NCI-H460 (cell line): ENCODE data around the gene CAMK1D. TPM values are rescaled to one million over a fixed set of nuclear protein-coding genes. Genes with fewer than 3 reads are reported as not detected.

Source experiments
- DNase-seq: peaks from one replicate; pipeline ENCODE4 v3.0.0-alpha.2; 2016; ENCODE audit warnings: low read depth; ENCODE audit errors: extremely low read depth
- total RNA-seq: library from RNA; depleted of rRNA; stranded (reverse); fragments of >200 nt; shearing (Covaris generic); gene quantifications from 2 replicates; pipeline ENCODE4 v1.2.3, GENCODE V29; 2014

CAMK1D gene
- total RNA-seq, 1 experiment from 2014 or later, result 0.42 TPM

DNA sequence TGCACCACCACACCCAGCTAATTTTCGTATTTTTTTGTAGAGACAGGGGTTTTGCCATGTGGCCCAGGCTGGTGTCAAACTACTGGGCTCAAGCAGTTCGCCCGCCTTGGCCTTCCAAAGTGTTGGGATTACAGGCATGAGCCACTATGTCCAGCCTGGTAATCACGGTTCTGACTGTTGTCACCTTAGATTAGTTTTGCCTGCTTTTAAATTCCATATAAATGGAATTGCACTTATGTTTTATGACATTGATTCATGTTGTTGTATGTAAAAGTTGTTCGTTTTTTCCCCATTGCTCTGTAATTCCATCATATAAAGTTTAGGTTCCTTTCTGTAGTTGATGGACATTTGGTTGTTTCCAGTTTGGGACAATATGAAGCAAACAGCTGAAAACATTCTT, 106.0 kb downstream of the CAMK1D start:
- no peak for DNase-seq

DNA sequence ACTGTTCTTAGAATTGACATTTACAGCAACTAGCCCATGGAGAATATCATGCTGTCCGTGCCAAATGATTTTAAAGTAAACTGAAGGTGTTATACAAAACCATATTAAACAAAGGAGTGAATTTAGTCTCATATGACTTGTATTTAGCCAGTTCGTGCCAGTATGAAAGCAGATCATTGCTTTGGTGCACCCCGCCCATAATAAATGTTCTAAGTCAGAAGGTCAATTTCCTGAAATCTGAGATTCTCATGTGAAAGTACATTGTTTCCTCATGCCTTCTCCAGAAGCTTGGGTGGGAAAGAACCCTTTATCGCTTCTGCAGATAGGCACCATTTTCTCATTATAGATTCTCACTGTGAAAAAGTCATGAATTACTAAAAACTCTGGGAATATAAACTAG, 106.4 kb downstream of the CAMK1D start:
- DNase-seq, result no peak

DNA sequence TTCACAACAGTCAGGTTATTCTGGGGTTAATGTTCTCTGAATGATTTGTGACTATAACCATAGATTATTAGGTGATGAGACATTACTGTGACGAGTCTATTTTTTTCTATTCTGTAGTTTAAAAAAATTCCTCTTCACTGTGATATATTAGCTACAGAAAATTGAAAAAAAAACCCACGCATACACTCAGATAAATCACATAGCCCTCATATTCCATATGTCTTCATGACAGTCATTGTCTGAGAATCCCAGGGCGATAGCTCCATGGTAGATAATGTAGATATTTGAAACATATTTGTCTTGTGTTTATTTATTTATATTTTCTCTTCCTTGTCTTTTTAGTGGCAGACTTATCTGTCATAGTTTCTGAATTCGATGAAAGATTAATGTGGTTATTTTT, 110.0 kb downstream of the CAMK1D start:
- no peak for DNase-seq

DNA sequence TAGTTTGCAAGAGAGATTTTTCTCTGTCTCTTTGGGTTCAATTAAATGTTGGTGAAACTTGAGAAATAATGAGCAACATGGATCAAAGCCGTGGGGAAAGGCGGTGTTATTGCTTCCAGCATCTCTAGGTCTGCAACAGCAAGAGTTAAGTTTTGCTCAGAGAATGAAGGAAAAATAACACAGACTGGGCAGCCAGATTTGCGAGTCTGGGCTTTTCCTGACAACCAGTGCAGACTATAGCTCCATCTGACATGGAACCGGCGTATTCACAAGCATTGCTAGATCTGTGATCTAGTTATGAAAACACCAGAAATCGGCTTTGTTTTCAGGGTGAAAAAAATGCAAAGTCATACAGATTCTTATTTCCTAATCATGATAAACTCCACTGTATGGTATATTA, 110.4 kb downstream of the CAMK1D start:
- no peak for DNase-seq

GRCh38 chr10:12463459-12463838, 114.1 kb downstream of the CAMK1D start:
- DNase-seq, result no peak

GRCh38 chr10:12465385-12466136, 116.2 kb downstream of the CAMK1D start:
- no peak for DNase-seq

GRCh38 chr10:12466704-12467305, 117.5 kb downstream of the CAMK1D start:
- no peak for DNase-seq

- no peak for DNase-seq
Measured at GRCh38 chr10:12469345-12469744, 120.0 kb downstream of the CAMK1D start.

GRCh38 chr10:12470719-12471118, 121.4 kb downstream of the CAMK1D start:
- DNase-seq, result no peak

DNA sequence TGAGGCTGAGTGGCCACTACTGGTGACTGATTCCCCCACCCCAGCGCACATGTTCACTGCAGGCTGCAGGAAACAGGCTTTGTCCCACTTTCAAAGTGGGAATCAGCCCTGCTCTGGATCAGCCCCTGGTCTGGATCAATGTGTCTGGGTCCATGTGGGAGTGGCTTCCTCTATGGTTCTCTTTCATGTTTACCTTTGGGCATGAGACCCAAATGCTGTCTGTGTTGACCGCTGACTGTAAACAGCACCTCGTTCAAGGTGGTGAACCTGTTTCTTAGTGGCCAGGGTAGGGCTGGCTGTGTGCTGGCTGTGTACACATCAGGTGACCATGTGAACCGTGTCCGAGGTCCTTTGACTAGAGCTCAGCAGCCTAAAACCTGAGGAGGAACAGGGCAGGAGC, 121.8 kb downstream of the CAMK1D start:
- no peak for DNase-seq

GRCh38 chr10:12473491-12473890, 124.1 kb downstream of the CAMK1D start:
- DNase-seq, result no peak

- DNase-seq, result no peak
Measured at GRCh38 chr10:12474727-12475412, 125.5 kb downstream of the CAMK1D start.

DNA sequence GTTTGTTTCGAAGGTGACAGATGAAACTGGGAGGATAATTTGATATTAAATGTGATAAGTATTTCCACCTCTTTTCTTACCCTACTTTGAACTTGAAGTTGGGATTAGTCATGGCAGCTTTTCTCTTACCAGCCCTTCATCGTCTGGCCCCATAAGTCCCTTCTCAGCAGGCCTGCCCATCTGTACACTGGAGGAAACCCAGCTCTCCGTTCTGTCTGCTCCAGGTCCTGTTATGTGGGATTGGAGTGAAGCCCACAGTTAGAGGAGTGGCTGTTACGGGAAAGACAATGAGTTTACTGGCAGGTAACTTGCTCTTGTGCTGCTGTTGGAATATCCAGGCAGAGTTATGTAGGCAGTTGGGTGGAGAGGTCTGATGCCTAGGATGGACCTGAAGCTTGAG, 127.3 kb downstream of the CAMK1D start:
- DNase-seq, result no peak

- no peak for DNase-seq
Measured at GRCh38 chr10:12479437-12479844, 130.1 kb downstream of the CAMK1D start.

DNA sequence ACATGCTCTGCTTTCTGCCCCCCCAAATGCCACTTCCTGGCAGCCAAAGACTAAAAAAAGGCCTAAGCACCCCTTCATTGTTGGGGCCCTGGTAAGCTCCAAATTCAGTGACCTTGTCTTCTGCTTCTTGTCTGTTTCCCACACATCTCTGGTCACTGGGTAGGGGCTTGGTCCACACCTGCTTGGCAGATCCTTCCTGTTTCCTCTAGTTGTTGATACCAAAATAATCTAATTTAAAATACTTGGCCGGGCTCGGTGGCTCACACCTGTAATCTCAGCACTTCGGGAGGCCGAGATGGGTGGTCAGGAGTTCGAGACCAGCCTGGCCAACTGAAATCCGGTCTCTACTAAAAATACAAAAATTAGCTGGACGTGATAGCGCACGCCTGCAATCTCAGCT, 130.6 kb downstream of the CAMK1D start:
- DNase-seq, result no peak

DNA sequence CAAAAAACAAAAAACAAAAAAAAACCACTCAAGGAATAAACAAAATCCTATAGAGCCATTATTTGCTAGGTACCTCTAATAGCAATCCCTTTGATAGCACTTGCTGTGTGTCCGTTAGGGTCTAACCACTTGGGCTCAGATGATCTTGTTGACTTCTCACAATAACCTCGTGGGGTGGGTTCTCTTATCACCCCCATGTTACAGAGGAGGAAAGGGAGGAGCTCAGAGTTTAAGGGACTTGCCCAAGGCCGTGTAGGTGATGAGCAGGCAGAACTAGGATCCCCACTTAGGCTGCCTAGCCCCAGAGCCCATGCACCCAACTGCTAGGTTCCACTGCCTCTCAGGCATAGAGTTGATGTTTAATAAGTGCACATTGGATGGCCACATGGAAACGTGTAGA, 131.1 kb downstream of the CAMK1D start:
- no peak for DNase-seq

DNA sequence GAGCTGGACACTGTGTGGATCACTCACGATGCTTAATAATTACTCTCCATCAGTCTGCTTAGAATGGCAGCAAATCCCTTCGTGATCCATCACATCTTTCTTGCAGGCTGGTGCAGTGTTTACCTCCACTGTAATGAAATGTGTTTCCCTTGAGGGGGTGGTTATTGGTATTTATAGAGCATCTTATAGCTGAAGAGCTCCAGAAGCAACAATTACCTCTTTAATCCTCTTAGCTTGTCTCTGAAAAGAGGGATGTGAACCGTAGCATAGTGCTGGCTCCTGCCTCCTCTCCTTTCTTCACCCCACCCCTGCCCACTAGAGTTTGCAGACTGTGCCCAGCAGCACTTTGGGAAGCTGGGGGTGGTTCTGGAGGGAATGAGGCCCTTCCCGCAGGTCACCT, 132.6 kb downstream of the CAMK1D start:
- DNase-seq, result no peak

GRCh38 chr10:12482587-12482986, 133.2 kb downstream of the CAMK1D start:
- no peak for DNase-seq

- no peak for DNase-seq
Measured at GRCh38 chr10:12484002-12484918, 134.9 kb downstream of the CAMK1D start.

- no peak for DNase-seq
Measured at GRCh38 chr10:12484941-12485805, 135.8 kb downstream of the CAMK1D start.
